ENCODE measurements around the gene PRRT2. TPM values are rescaled to one million over a fixed set of nuclear protein-coding genes. Genes with fewer than 3 reads are reported as not detected.

The PRRT2 gene
- total RNA-seq, 2 experiments from 2014 or later: 0.09 to 3.4 TPM

DNA sequence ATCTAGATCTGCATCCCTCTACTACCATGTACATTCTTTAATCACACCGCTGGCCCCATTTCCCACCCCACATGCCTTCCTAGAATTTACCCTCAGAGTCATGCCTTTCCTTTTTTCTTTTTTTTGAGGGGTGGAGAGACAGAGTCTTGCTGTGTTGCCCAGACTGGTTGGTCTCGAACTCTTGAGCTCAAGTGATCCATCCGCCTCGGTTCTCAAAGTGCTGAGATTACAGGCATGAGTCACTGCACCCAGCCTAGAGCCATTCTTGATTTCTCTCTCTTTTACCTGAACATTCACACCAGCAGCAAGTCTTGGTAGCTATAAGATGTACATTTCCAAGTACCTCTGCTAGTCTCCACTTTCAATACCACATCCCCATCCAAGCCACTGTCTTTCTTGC is 6.1 kb downstream of the PRRT2 start:
- H3K79me2 ChIP-seq (ENCODE audit: insufficient read depth, low read depth, low read length): peaks cover 21% of the 10 kb centered on the region; the same call in 1 of the 2 replicates
- TF ChIP-seq, protein P1, sequence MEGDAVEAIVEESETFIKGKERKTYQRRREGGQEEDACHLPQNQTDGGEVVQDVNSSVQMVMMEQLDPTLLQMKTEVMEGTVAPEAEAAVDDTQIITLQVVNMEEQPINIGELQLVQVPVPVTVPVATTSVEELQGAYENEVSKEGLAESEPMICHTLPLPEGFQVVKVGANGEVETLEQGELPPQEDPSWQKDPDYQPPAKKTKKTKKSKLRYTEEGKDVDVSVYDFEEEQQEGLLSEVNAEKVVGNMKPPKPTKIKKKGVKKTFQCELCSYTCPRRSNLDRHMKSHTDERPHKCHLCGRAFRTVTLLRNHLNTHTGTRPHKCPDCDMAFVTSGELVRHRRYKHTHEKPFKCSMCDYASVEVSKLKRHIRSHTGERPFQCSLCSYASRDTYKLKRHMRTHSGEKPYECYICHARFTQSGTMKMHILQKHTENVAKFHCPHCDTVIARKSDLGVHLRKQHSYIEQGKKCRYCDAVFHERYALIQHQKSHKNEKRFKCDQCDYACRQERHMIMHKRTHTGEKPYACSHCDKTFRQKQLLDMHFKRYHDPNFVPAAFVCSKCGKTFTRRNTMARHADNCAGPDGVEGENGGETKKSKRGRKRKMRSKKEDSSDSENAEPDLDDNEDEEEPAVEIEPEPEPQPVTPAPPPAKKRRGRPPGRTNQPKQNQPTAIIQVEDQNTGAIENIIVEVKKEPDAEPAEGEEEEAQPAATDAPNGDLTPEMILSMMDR (conservative IDR thresholded peaks at IDR 0.05; ENCODE audit: low read length): no peak
- no peak for TF ChIP-seq EZH2phosphoT487 (IDR thresholded peaks at IDR 0.05; ENCODE audit: borderline replicate concordance, low read depth, low read length)
- H3K4me2 ChIP-seq (ENCODE audit: low read length): peak overlapping the region; percentile 88
- 0 out of 2 replicates have a peak, but pooled peaks cover 4% of the 10 kb centered on the region for H4K20me1 ChIP-seq (ENCODE audit: insufficient read depth, low read length)
- no peak for DNase-seq (ENCODE audit: low spot score)
- no TSS peak for BruUV-seq (replicated peaks)
- intact Hi-C loops (cut with micrococcal nuclease; ENCODE audit: unreplicated experiment): loop anchor here (5.0 kb wide), 1 partner anchor 154 kb away; the partner anchor contains the start of gene TAOK2
- H2AFZ ChIP-seq (ENCODE audit: low read length): no peak overlapping the region
- POLR2A ChIA-PET: interaction anchor here (1.1 to 1.2 kb wide), 2 partner anchors 10 to 164 kb away, joined by 3 to 4 read pairs; no protein-coding TSS in a partner anchor
- H3K27ac ChIP-seq (ENCODE audit: low read depth, low read length, poor library complexity, severe bottlenecking): no peak overlapping the region
- peak overlapping the region; percentile 89 for H3K4me3 ChIP-seq (ENCODE audit: low read depth, low read length, poor library complexity, severe bottlenecking)
- H3K9me2 ChIP-seq (ENCODE audit: insufficient read depth, low read length): no peaks in the 10 kb centered on the region
- CTCF ChIA-PET (ENCODE audit: unreplicated experiment): no interaction called here
- peaks cover 55% of the 10 kb centered on the region for H3K4me1 ChIP-seq (ENCODE audit: insufficient read depth, low read length, poor library complexity, severe bottlenecking)
- peaks cover 38% of the 10 kb centered on the region for H3K36me3 ChIP-seq (ENCODE audit: insufficient read depth, low read length)
- H3K9me3 ChIP-seq (ENCODE audit: low read length): no peaks in the 10 kb centered on the region

DNA sequence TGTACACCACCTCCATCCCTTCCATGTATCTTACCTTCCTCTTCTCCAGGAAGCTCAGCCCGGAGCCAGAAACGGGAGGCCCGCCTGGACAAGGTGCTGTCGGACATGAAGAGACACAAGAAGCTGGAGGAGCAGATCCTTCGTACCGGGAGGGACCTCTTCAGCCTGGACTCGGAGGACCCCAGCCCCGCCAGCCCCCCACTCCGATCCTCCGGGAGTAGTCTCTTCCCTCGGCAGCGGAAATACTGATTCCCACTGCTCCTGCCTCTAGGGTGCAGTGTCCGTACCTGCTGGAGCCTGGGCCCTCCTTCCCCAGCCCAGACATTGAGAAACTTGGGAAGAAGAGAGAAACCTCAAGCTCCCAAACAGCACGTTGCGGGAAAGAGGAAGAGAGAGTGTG is 7.5 kb downstream of the PRRT2 start:
- BruUV-seq (replicated peaks): no TSS peak
- TF ChIP-seq EZH2phosphoT487 (IDR thresholded peaks at IDR 0.05; ENCODE audit: borderline replicate concordance, low read depth, low read length): no peak
- TF ChIP-seq, protein P1 (conservative IDR thresholded peaks at IDR 0.05; ENCODE audit: low read length): no peak
- CTCF ChIA-PET (ENCODE audit: unreplicated experiment): no interaction called here
- no peak overlapping the region for H2AFZ ChIP-seq (ENCODE audit: low read length)
- H3K4me1 ChIP-seq (ENCODE audit: insufficient read depth, low read length, poor library complexity, severe bottlenecking): peaks cover 53% of the 10 kb centered on the region
- intact Hi-C loops (cut with micrococcal nuclease; ENCODE audit: unreplicated experiment): loop anchor here (5.0 kb wide), 1 partner anchor 153 kb away; the partner anchor contains the start of gene TAOK2
- POLR2A ChIA-PET: interaction anchor here (1.0 kb wide), 1 partner anchor 29 kb away, joined by 3 read pairs; the partner anchor contains the start of gene KIF22
- H3K79me2 ChIP-seq (ENCODE audit: insufficient read depth, low read depth, low read length): peaks cover 21% of the 10 kb centered on the region; the same call in 1 of the 2 replicates
- 0 out of 2 replicates have a peak, but pooled peaks cover 4% of the 10 kb centered on the region for H4K20me1 ChIP-seq (ENCODE audit: insufficient read depth, low read length)
- H3K36me3 ChIP-seq (ENCODE audit: insufficient read depth, low read length): peaks cover 38% of the 10 kb centered on the region
- no peaks in the 10 kb centered on the region for H3K9me3 ChIP-seq (ENCODE audit: low read length)
- H3K4me3 ChIP-seq (ENCODE audit: low read depth, low read length, poor library complexity, severe bottlenecking): peak overlapping the region; percentile 67
- H3K9me2 ChIP-seq (ENCODE audit: insufficient read depth, low read length): no peaks in the 10 kb centered on the region
- no peak for DNase-seq (ENCODE audit: low spot score)
- peak overlapping the region; percentile 20 for H3K27ac ChIP-seq (ENCODE audit: low read depth, low read length, poor library complexity, severe bottlenecking)
- peak overlapping the region; percentile 75 for H3K4me2 ChIP-seq (ENCODE audit: low read length)

DNA sequence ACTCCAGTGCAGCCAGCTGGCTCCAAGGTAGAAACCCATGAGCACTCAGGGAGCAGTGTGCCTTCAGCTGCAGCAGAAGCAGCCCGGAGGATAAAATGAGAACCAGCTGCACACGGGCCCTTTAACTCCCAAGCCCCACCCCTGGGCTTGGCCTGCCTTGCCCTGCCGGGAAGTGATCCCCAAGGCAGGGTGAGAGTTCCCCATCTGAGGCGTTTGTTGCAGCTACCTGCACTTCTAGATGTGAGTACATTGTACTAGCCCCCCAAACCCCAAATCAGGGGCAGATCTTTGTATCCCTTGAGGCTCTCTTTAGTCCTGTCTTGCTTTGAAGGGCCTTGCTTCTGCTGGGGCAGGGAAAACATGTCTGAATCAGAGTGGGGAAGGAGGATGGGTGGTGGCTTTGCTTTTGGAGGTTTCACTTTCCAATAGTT is 8.3 kb downstream of the PRRT2 start, which contains the start of gene MVP:
Gene MVP, plus strand, starts transcription at position 192 of the 431 bp plus-strand sequence. CDS start 10,088 bp downstream, outside the sequence.
- Histone ChIP-seq H3K4me3 (ENCODE audit: low read depth, low read length, poor library complexity, severe bottlenecking) (peak within 1 kb of the TSS; percentile 67), H3K79me2 (ENCODE audit: insufficient read depth, low read depth, low read length) (peaks cover 21% of the 10 kb centered on the region; the same call in 1 of the 2 replicates), H3K4me2 (ENCODE audit: low read length) (peak within 1 kb of the TSS; percentile 75), H3K36me3 (ENCODE audit: insufficient read depth, low read length) (peaks cover 38% of the 10 kb centered on the region), H3K9me3 (ENCODE audit: low read length) (no peaks in the 10 kb centered on the region), H3K4me1 (ENCODE audit: insufficient read depth, low read length, poor library complexity, severe bottlenecking) (peaks cover 49% of the 10 kb centered on the region), H2AFZ (ENCODE audit: low read length) (no peak within 1 kb of the TSS), H4K20me1 (ENCODE audit: insufficient read depth, low read length) (0 out of 2 replicates have a peak, but pooled peaks cover 4% of the 10 kb centered on the region), H3K9me2 (ENCODE audit: insufficient read depth, low read length) (no peaks in the 10 kb centered on the region), H3K27ac (ENCODE audit: low read depth, low read length, poor library complexity, severe bottlenecking) (peak within 1 kb of the TSS; percentile 20)
- intact Hi-C loops (cut with micrococcal nuclease; ENCODE audit: unreplicated experiment): loop anchor here (1.0 kb wide), 1 partner anchor 118 kb away; no protein-coding TSS in a partner anchor
- TF ChIP-seq, protein P1 (conservative IDR thresholded peaks at IDR 0.05; ENCODE audit: low read length): no peak
- no peak for TF ChIP-seq EZH2phosphoT487 (IDR thresholded peaks at IDR 0.05; ENCODE audit: borderline replicate concordance, low read depth, low read length)
- BruUV-seq (replicated peaks): no TSS peak
- peak; percentile 72 for DNase-seq (ENCODE audit: low spot score)
- CTCF ChIA-PET (ENCODE audit: unreplicated experiment): no interaction called here
- POLR2A ChIA-PET: interaction anchor here (1.0 to 1.5 kb wide), 2 partner anchors 13 to 30 kb away, joined by 3 to 6 read pairs; partner anchors contain the start of genes KIF22 and MAZ

Measured in OCI-LY7 (cell line).